ENCODE results near the gene HMGN1.
A peak's percentile ranks its signal among the peaks of the same experiment; 100 is the strongest.
"Not testable (repeated sequence)": the region's sequence is repeated elsewhere in the genome, so short reads cannot be mapped to it uniquely, and the experiment has no call there.

HMGN1 gene

DNA sequence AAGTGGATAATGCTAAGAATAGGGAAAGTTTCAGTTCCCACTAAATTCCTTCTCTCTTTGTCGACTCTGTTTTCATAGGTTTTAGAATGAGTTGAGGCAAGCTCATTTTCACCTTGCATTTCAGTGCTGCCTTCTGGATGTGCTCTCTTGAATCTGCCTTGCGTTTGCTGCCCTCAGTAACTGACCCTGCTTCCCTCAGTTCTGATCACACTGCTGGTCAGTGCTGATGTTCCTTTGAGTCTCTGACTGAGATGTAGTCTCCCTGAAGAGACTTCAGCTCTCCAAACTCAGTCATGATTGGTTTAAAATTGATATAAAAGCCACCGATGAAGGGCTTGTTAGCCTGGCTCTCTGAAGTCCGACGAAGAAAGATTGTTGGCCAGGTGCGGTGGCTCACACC, 25.2 kb upstream of the HMGN1 start:
- TF ChIP-seq, protein P1, sequence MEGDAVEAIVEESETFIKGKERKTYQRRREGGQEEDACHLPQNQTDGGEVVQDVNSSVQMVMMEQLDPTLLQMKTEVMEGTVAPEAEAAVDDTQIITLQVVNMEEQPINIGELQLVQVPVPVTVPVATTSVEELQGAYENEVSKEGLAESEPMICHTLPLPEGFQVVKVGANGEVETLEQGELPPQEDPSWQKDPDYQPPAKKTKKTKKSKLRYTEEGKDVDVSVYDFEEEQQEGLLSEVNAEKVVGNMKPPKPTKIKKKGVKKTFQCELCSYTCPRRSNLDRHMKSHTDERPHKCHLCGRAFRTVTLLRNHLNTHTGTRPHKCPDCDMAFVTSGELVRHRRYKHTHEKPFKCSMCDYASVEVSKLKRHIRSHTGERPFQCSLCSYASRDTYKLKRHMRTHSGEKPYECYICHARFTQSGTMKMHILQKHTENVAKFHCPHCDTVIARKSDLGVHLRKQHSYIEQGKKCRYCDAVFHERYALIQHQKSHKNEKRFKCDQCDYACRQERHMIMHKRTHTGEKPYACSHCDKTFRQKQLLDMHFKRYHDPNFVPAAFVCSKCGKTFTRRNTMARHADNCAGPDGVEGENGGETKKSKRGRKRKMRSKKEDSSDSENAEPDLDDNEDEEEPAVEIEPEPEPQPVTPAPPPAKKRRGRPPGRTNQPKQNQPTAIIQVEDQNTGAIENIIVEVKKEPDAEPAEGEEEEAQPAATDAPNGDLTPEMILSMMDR (IDR thresholded peaks at IDR 0.05): no peak
- Mint-ChIP-seq H3K27ac (no peak overlapping the region), H3K4me3 (no peak overlapping the region), H3K36me3 (ENCODE audit: low read depth) (no peaks in the 10 kb centered on the region), H3K9me3 (no peaks in the 10 kb centered on the region), H3K27me3 (ENCODE audit: low read depth, poor library complexity) (peaks cover 5% of the 10 kb centered on the region), H3K4me1 (peaks cover 8% of the 10 kb centered on the region)
- no peak for DNase-seq

DNA sequence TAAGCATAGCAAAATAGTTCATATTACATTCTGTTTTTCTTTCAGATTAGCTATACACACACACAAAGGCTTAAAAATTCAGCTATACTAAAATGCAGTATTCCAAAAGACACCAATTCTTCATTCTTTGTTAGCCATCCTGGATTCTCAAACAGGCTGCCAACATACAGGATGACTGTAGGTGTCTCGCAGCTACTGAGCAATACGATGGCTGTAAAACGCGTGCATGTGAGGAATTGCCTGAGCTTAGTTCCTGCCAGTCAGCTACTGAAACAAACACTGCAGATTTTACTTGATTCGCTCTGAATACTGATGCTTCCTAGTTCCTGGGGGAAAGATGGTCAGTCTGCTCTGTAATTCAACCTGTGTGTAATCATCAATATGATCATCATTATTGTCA, 24.7 kb upstream of the HMGN1 start:
- Mint-ChIP-seq H3K9me3 (no peaks in the 10 kb centered on the region), H3K27ac (no peak overlapping the region), H3K36me3 (ENCODE audit: low read depth) (no peaks in the 10 kb centered on the region), H3K27me3 (ENCODE audit: low read depth, poor library complexity) (peaks cover 5% of the 10 kb centered on the region), H3K4me1 (peaks cover 8% of the 10 kb centered on the region), H3K4me3 (no peak overlapping the region)
- TF ChIP-seq, protein P1 (IDR thresholded peaks at IDR 0.05): peak; percentile 36
- DNase-seq: no peak

DNA sequence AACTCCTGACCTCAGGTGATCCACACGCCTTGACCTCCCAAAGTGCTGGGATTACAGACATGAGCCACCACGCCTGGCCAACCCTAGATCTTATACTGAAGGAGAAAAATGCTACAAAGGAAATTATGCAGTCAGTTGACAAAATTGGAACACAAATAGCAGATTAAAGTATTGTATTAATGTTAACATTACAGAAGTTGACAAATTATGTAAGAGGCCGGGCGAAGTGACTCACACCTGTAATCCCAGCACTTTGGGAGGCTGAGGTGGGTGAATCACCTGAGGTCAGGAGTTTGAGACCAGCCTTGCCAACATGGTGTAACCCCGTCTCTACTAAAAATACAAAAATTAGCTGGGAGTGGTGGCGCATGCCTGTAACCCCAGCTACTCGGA, 21.0 kb upstream of the HMGN1 start:
- H3K27me3 Mint-ChIP-seq (ENCODE audit: low read depth, poor library complexity); H3K9me3 Mint-ChIP-seq; DNase-seq; H3K36me3 Mint-ChIP-seq (ENCODE audit: low read depth); H3K27ac Mint-ChIP-seq; H3K4me1 Mint-ChIP-seq; H3K4me3 Mint-ChIP-seq: not testable (repeated sequence)

DNA sequence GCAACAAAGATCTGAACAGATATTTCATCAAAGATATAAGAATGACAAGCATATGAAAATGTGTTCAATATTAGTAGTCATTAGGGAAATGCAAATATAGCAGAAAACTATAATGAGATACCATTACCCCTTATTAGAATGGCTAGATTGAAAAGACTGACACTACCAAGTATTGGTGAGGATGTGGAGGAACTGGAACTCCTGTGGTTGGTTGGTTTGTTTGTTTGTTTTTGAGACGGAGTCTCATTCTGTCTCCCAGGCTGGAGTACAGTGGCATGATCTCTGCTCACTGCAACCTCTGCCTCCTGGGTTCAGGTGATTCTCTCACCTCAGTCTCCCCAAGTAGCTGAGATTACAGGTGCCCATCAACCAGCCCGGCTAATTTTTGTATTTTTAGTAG, 18.9 kb upstream of the HMGN1 start:
- H3K27ac Mint-ChIP-seq: no peak overlapping the region
- peaks cover 9% of the 10 kb centered on the region for H3K27me3 Mint-ChIP-seq (ENCODE audit: low read depth, poor library complexity)
- H3K4me3 Mint-ChIP-seq: no peak overlapping the region
- no peaks in the 10 kb centered on the region for H3K4me1 Mint-ChIP-seq
- H3K9me3 Mint-ChIP-seq: peaks cover 9% of the 10 kb centered on the region
- no peaks in the 10 kb centered on the region for H3K36me3 Mint-ChIP-seq (ENCODE audit: low read depth)
- TF ChIP-seq, protein P1 (IDR thresholded peaks at IDR 0.05): no peak
- DNase-seq: no peak

DNA sequence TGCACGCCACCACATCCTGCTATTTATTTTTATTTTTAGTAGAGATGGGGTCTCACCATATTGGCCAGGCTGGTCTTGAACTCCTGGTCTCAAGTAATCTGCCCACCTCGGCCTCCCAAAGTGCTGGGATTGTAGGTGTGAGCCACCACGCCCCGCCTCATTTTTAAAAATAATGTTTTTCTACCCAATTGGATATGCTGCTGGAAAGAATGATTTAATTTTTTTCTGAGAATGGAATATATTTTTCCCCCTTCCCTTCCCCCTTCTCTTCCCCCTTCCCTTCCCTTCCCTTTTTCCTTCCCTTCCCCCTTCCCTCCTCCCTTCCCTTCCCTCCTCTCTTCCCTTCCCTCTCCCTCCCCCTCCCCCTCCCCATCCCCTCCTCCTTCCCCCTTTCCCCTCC, 17.7 kb upstream of the HMGN1 start:
- no peak overlapping the region for H3K4me3 Mint-ChIP-seq
- peaks cover 9% of the 10 kb centered on the region for H3K9me3 Mint-ChIP-seq
- TF ChIP-seq, protein P1 (IDR thresholded peaks at IDR 0.05): no peak
- no peak for DNase-seq
- H3K4me1 Mint-ChIP-seq: no peaks in the 10 kb centered on the region
- H3K27me3 Mint-ChIP-seq (ENCODE audit: low read depth, poor library complexity): peaks cover 9% of the 10 kb centered on the region
- no peak overlapping the region for H3K27ac Mint-ChIP-seq
- no peaks in the 10 kb centered on the region for H3K36me3 Mint-ChIP-seq (ENCODE audit: low read depth)

DNA sequence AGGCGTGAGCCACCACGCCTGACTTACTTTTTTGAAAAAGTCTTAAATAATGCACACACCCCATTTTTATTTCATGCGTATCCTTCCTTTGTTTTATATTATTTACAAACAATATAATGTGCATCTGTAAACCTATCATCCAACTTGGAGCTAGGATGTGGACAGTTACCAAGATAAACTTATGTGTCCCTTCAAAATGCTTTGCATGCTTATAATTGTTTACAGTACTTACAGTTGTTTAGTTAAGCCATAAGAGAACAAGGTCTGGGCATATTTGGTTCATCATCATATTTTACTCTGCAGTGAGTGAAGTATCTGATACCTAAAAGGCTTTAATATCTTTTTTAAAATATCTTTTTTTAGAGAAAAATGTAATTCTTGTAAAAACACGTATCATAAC, 16.1 kb upstream of the HMGN1 start:
- no peak for DNase-seq
- TF ChIP-seq, protein P1 (IDR thresholded peaks at IDR 0.05): no peak
- no peak overlapping the region for H3K27ac Mint-ChIP-seq
- peaks cover 5% of the 10 kb centered on the region for H3K27me3 Mint-ChIP-seq (ENCODE audit: low read depth, poor library complexity)
- no peaks in the 10 kb centered on the region for H3K36me3 Mint-ChIP-seq (ENCODE audit: low read depth)
- H3K9me3 Mint-ChIP-seq: peaks cover 9% of the 10 kb centered on the region
- no peak overlapping the region for H3K4me3 Mint-ChIP-seq
- no peaks in the 10 kb centered on the region for H3K4me1 Mint-ChIP-seq
